GM11168 (cell line): ENCODE results near the gene VSNL1.

ENCODE experiments used
- in situ Hi-C: fragments of 300-500 bp; cut with MboI; formaldehyde crosslinking; loops from one replicate; pipeline ENCODE4 v1.12.0; 2022; ENCODE audit warnings: low sequenced_read_pairs; ENCODE audit not compliant: unreplicated experiment

The VSNL1 gene

GRCh38 chr2:17674817-17675216 is 134.3 kb downstream of the VSNL1 start:
- in situ Hi-C loops = no loop called here

GRCh38 chr2:17680119-17680518 is 139.6 kb downstream of the VSNL1 start:
- in situ Hi-C loops = no loop called here

- in situ Hi-C loops = no loop called here
Measured at GRCh38 chr2:17682098-17682857, 141.8 kb downstream of the VSNL1 start.

GRCh38 chr2:17683981-17684380 is 143.5 kb downstream of the VSNL1 start:
- in situ Hi-C loops = no loop called here

GRCh38 chr2:17688600-17688999 is 148.1 kb downstream of the VSNL1 start:
- in situ Hi-C loops = no loop called here

GRCh38 chr2:17689010-17689409 is 148.5 kb downstream of the VSNL1 start:
- in situ Hi-C loops = no loop called here

- in situ Hi-C loops = no loop called here
Measured at GRCh38 chr2:17690776-17691175, 150.3 kb downstream of the VSNL1 start.
